Neural cell (in vitro differentiated cells): Measurements from ENCODE around the gene GPR87. TPM values are rescaled to one million over a fixed set of nuclear protein-coding genes. Genes with fewer than 3 reads are reported as not detected.

ENCODE experiments used
- H2AFZ ChIP-seq: fragments of 200-600, 300-800 bp; sonication (generic), shearing (Covaris generic); 2 replicates; pipeline ENCODE4 v1.6.0; 2014; ENCODE audit warnings: low read depth, mild to moderate bottlenecking, antibody characterized with exemption, low read length, moderate library complexity
- H3F3A ChIP-seq: fragments of 200-600 bp; shearing (Covaris generic); 2 replicates; pipeline ENCODE4 v1.6.1; 2016; ENCODE audit warnings: mild to moderate bottlenecking, moderate library complexity, mixed read lengths, antibody characterized with exemption, low read length; ENCODE audit not compliant: insufficient read depth, poor library complexity, severe bottlenecking
- H3K27ac ChIP-seq: fragments of 200-600, 300-800 bp; sonication (generic), shearing (Covaris generic); 2 replicates; pipeline ENCODE4 v1.5.1; 2014; ENCODE audit warnings: mild to moderate bottlenecking, low read length, moderate library complexity
- H3K27me3 ChIP-seq: fragments of 300-800, 200-600 bp; sonication (generic), shearing (Covaris generic); 2 replicates; pipeline ENCODE4 v1.6.0; 2014; ENCODE audit warnings: mild to moderate bottlenecking, low read depth, low read length, moderate library complexity; ENCODE audit not compliant: insufficient read depth
- H3K36me3 ChIP-seq: fragments of 300-800, 200-600 bp; sonication (generic), shearing (Covaris generic); 2 replicates; pipeline ENCODE4 v1.5.1; 2014; ENCODE audit warnings: mild to moderate bottlenecking, antibody characterized with exemption, low read length, moderate library complexity; ENCODE audit not compliant: insufficient read depth
- H3K4me2 ChIP-seq: fragments of 300-800, 200-600 bp; sonication (generic), shearing (Covaris generic); 2 replicates; pipeline ENCODE4 v1.6.0; 2014; ENCODE audit warnings: mild to moderate bottlenecking, low read length
- H3K4me3 ChIP-seq: fragments of 300-800, 200-600 bp; sonication (generic), shearing (Covaris generic); 2 replicates; pipeline ENCODE4 v1.5.1; 2014; ENCODE audit warnings: mild to moderate bottlenecking, low read length, moderate library complexity
- H3K79me2 ChIP-seq: fragments of 200-600 bp; shearing (Covaris generic); replicated peaks from 2 replicates; pipeline ENCODE4 v1.6.0; 2014; ENCODE audit warnings: mild to moderate bottlenecking, low read length, moderate library complexity; ENCODE audit not compliant: insufficient read depth
- H3K9ac ChIP-seq: fragments of 300-800, 200-600 bp; sonication (generic), shearing (Covaris generic); 2 replicates; pipeline ENCODE4 v1.6.1; 2016; ENCODE audit warnings: mild to moderate bottlenecking, low read length, mixed read lengths
- H3K9me2 ChIP-seq: fragments of 200-600 bp; shearing (Covaris generic); 2 replicates; pipeline ENCODE4 v1.6.1; 2016; ENCODE audit warnings: mild to moderate bottlenecking, low read length, mixed read lengths; ENCODE audit not compliant: insufficient read depth
- H3K9me3 ChIP-seq: fragments of 200-600, 300-800 bp; sonication (generic), shearing (Covaris generic); 2 replicates; pipeline ENCODE4 v1.6.1; 2016; ENCODE audit warnings: mild to moderate bottlenecking, mixed run types, low read length, moderate library complexity, mixed read lengths
- H4K20me1 ChIP-seq: fragments of 200-600 bp; shearing (Covaris generic); 2 replicates; pipeline ENCODE4 v1.6.1; 2016; ENCODE audit warnings: mild to moderate bottlenecking, mixed run types; ENCODE audit not compliant: insufficient read depth
- CTCF ChIP-seq: fragments of 450-650 bp; IDR thresholded peaks from 2 replicates; pipeline ENCODE4 v1.5.1; 2014; ENCODE audit warnings: antibody characterized with exemption, mild to moderate bottlenecking, moderate library complexity; ENCODE audit not compliant: poor library complexity, severe bottlenecking
- EP300 ChIP-seq: fragments of 450-650 bp; conservative IDR thresholded peaks from 2 replicates; pipeline ENCODE4 v1.6.1; 2014; ENCODE audit warnings: antibody characterized with exemption, mild to moderate bottlenecking, moderate library complexity; ENCODE audit not compliant: poor library complexity, severe bottlenecking
- EZH2 ChIP-seq: fragments of 200-600, 300-800 bp; shearing (Covaris generic), sonication (generic); IDR thresholded peaks from 2 replicates; pipeline ENCODE4 v1.6.1; 2014; ENCODE audit warnings: antibody characterized with exemption, low read length, borderline replicate concordance, mild to moderate bottlenecking; ENCODE audit not compliant: insufficient read depth, poor library complexity, severe bottlenecking
- MXI1 ChIP-seq: fragments of 450-650 bp; conservative IDR thresholded peaks from 2 replicates; pipeline ENCODE4 v1.6.1; 2014; ENCODE audit warnings: antibody characterized with exemption, mild to moderate bottlenecking; ENCODE audit not compliant: poor library complexity, severe bottlenecking
- POLR2AphosphoS5 ChIP-seq: IDR thresholded peaks from 2 replicates; pipeline ENCODE4 v1.6.1; 2012
- RAD21 ChIP-seq: fragments of 450-650 bp; conservative IDR thresholded peaks from 2 replicates; pipeline ENCODE4 v1.6.1; 2014; ENCODE audit warnings: antibody characterized with exemption, mild to moderate bottlenecking, moderate library complexity
- SMC3 ChIP-seq: fragments of 450-650 bp; conservative IDR thresholded peaks from 2 replicates; pipeline ENCODE4 v1.6.1; 2014; ENCODE audit warnings: antibody characterized with exemption, mild to moderate bottlenecking, moderate library complexity; ENCODE audit not compliant: poor library complexity
- TAF1 ChIP-seq: IDR thresholded peaks from 2 replicates; pipeline ENCODE4 v1.6.1; 2012; ENCODE audit warnings: low read depth
- polyA plus RNA-seq: library from polyadenylated mRNA; depleted of rRNA; stranded (reverse); fragments of >200 nt; gene quantifications from 2 replicates; pipeline ENCODE4 v1.2.3, GENCODE V29; 2014
- TF ChIP-seq, protein P1 (sequence below): IDR thresholded peaks from 2 replicates; pipeline ENCODE4 v1.6.1; 2012; ENCODE audit warnings: borderline replicate concordance

Gene GPR87
- polyA plus RNA-seq, 1 donor from 2014 or later, result not detected

DNA sequence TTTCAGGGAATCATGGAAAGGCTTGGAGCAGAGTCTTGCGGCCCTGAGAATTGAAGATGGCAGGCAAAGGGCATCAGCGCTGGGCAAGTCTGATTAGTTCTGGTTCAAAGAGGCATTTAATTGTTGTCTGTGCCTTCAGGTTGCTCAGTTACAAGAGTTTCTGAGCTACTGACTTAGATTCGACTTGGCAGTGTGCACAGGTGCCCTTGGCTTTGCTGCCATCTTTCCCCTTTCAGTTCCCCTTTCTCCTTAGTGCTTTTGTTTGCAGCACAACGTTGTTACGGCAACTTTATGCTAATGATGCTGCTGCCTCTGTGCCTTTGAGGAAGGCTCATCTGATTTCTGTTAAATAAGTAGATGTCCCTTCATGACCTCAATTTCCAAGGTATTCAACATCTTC lies 50.8 kb downstream of the GPR87 start:
- H3K4me3 ChIP-seq, result no peak overlapping the region
- H2AFZ ChIP-seq, result no peak overlapping the region
- H3K79me2 ChIP-seq, result no peaks in the 10 kb centered on the region
- no peak overlapping the region for H3K4me2 ChIP-seq
- H3K27me3 ChIP-seq, result no peaks in the 10 kb centered on the region
- no peaks in the 10 kb centered on the region for H3K9me2 ChIP-seq
- TF ChIP-seq MXI1 (no peak), EZH2 (no peak), TAF1 (no peak), SMC3 (no peak), CTCF (no peak), POLR2AphosphoS5 (no peak), RAD21 (no peak), EP300 (no peak)
- TF ChIP-seq, protein P1, sequence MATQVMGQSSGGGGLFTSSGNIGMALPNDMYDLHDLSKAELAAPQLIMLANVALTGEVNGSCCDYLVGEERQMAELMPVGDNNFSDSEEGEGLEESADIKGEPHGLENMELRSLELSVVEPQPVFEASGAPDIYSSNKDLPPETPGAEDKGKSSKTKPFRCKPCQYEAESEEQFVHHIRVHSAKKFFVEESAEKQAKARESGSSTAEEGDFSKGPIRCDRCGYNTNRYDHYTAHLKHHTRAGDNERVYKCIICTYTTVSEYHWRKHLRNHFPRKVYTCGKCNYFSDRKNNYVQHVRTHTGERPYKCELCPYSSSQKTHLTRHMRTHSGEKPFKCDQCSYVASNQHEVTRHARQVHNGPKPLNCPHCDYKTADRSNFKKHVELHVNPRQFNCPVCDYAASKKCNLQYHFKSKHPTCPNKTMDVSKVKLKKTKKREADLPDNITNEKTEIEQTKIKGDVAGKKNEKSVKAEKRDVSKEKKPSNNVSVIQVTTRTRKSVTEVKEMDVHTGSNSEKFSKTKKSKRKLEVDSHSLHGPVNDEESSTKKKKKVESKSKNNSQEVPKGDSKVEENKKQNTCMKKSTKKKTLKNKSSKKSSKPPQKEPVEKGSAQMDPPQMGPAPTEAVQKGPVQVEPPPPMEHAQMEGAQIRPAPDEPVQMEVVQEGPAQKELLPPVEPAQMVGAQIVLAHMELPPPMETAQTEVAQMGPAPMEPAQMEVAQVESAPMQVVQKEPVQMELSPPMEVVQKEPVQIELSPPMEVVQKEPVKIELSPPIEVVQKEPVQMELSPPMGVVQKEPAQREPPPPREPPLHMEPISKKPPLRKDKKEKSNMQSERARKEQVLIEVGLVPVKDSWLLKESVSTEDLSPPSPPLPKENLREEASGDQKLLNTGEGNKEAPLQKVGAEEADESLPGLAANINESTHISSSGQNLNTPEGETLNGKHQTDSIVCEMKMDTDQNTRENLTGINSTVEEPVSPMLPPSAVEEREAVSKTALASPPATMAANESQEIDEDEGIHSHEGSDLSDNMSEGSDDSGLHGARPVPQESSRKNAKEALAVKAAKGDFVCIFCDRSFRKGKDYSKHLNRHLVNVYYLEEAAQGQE, result no peak
- H3K36me3 ChIP-seq, result no peaks in the 10 kb centered on the region
- H4K20me1 ChIP-seq, result no peaks in the 10 kb centered on the region
- no peak overlapping the region for H3K27ac ChIP-seq
- no peak overlapping the region for H3K9ac ChIP-seq
- no peaks in the 10 kb centered on the region for H3F3A ChIP-seq
- no peaks in the 10 kb centered on the region for H3K9me3 ChIP-seq

DNA sequence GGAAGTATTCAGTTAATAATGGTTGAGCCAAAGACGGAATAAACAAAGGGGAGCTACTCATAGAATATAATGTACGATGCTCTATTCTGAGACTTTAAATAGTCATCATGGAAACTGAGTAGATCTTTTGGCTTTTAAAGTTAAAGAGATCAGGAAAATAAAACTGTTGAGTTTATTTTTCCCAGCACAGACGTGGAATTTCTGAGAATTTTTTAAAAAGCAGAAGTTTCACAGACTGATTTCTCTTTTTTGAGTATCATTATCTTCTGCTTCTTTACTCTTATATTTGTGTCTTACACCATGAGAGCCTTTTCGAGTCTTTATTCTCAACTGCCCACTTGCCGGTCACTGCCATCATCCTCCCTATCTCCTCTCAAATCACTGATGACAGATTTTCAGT lies 51.5 kb downstream of the GPR87 start:
- H4K20me1 ChIP-seq, result no peaks in the 10 kb centered on the region
- no peaks in the 10 kb centered on the region for H3F3A ChIP-seq
- no peak overlapping the region for H2AFZ ChIP-seq
- no peak overlapping the region for H3K4me3 ChIP-seq
- H3K36me3 ChIP-seq, result no peaks in the 10 kb centered on the region
- TF ChIP-seq POLR2AphosphoS5 (no peak), SMC3 (no peak), EP300 (no peak), TAF1 (no peak), CTCF (no peak), EZH2 (no peak), RAD21 (no peak), MXI1 (no peak)
- TF ChIP-seq, protein P1, result no peak
- H3K27ac ChIP-seq, result no peak overlapping the region
- no peak overlapping the region for H3K9ac ChIP-seq
- H3K27me3 ChIP-seq, result no peaks in the 10 kb centered on the region
- H3K9me3 ChIP-seq, result no peaks in the 10 kb centered on the region
- H3K4me2 ChIP-seq, result no peak overlapping the region
- H3K79me2 ChIP-seq, result no peaks in the 10 kb centered on the region
- H3K9me2 ChIP-seq, result no peaks in the 10 kb centered on the region
